Measurements from ENCODE around the gene ARFRP1. TPM values are rescaled to one million over a fixed set of nuclear protein-coding genes. Genes with fewer than 3 reads are reported as not detected.

Gene ARFRP1
- total RNA-seq, 1 donor from 2014 or later: 45.3 TPM

- no peak for DNase-seq (ENCODE audit: low spot score in 2 of 2, unreplicated experiment in 2 of 2)
- H3K4me3 Mint-ChIP-seq: no peak overlapping the region
- no peak overlapping the region for H3K27ac Mint-ChIP-seq
- no peaks in the 10 kb centered on the region for H3K27me3 Mint-ChIP-seq (ENCODE audit: low read depth)
- H3K4me1 Mint-ChIP-seq: peaks cover 13% of the 10 kb centered on the region
- TF ChIP-seq, protein P1, sequence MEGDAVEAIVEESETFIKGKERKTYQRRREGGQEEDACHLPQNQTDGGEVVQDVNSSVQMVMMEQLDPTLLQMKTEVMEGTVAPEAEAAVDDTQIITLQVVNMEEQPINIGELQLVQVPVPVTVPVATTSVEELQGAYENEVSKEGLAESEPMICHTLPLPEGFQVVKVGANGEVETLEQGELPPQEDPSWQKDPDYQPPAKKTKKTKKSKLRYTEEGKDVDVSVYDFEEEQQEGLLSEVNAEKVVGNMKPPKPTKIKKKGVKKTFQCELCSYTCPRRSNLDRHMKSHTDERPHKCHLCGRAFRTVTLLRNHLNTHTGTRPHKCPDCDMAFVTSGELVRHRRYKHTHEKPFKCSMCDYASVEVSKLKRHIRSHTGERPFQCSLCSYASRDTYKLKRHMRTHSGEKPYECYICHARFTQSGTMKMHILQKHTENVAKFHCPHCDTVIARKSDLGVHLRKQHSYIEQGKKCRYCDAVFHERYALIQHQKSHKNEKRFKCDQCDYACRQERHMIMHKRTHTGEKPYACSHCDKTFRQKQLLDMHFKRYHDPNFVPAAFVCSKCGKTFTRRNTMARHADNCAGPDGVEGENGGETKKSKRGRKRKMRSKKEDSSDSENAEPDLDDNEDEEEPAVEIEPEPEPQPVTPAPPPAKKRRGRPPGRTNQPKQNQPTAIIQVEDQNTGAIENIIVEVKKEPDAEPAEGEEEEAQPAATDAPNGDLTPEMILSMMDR (IDR thresholded peaks at IDR 0.05; ENCODE audit: unreplicated experiment): no peak
- peaks cover 13% of the 10 kb centered on the region for H3K36me3 Mint-ChIP-seq
- H3K9me3 Mint-ChIP-seq: no peaks in the 10 kb centered on the region
These were observed 3.6 kb downstream of the ARFRP1 start for GRCh38 chr20:63703976-63704748.

DNA sequence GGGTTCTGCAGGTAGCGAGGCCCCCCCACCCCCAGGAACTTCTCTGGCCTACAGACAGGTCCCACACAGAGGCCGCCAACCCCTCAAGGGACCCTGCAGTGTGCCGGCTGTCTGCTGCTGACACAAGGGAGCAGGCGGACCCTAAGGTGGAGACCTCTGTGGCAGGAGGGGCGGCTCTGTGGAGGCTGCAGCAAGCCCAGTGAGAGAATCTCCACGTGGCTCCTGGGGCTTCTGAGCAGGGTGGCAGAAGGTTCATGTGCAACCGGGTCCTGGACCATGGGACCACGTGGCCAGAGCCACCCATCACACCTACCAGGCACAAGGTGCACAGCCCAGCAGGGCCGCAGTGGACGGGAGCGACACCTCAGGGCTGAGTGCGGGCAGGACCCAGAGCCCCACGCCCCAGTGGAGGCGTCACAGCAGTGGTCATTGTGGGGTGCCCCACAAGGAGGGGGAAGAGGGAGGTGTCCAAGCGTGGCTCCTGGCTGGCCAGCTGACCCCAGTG is 4.3 kb downstream of the ARFRP1 start:
- DNase-seq (ENCODE audit: low spot score in 2 of 2, unreplicated experiment in 2 of 2): peak in 1 of 2 experiments; percentile 18
- Mint-ChIP-seq H3K4me3 (no peak overlapping the region), H3K36me3 (peaks cover 10% of the 10 kb centered on the region), H3K4me1 (peaks cover 9% of the 10 kb centered on the region), H3K9me3 (no peaks in the 10 kb centered on the region), H3K27ac (no peak overlapping the region), H3K27me3 (ENCODE audit: low read depth) (no peaks in the 10 kb centered on the region)
- TF ChIP-seq, protein P1 (IDR thresholded peaks at IDR 0.05; ENCODE audit: unreplicated experiment): no peak

DNA sequence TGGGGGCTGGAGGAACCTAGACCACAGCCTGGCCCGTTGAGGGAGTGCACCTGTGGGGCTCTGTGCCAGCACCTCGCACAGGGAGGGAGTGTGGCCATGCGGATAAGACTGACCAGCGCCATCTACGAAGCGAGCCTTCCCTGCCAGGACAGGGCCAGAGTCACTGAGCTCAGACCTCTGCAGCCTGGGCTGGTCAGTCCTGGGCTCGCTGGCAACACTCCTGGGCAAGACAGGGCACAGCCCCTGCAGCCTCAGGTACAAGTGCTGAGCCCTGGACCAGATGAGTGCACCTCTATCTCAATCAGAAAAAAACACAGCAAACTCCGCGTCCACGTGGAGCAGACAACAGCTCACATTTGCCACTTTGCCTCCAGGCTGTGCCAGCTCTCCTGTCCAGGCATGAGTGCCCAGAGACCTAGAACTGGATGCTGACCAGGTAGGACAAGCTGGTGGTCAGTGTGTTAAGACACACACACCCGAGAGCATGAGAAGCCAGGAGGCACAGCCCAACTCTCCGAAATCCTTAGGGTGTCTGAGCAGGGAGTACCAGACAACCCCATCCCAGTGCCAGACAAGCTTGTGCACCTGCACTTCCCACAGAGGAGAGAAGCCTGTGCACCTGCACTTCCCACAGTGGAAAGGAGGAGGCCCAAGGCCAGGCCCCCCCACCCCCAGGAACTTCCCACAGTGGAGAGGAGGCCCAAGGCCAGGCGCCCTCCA is 4.9 kb downstream of the ARFRP1 start:
- Mint-ChIP-seq H3K36me3 (peaks cover 9% of the 10 kb centered on the region), H3K27me3 (ENCODE audit: low read depth) (no peaks in the 10 kb centered on the region), H3K9me3 (no peaks in the 10 kb centered on the region), H3K27ac (no peak overlapping the region), H3K4me3 (no peak overlapping the region), H3K4me1 (peaks cover 7% of the 10 kb centered on the region)
- no peak for DNase-seq (ENCODE audit: low spot score in 2 of 2, unreplicated experiment in 2 of 2)
- TF ChIP-seq, protein P1 (IDR thresholded peaks at IDR 0.05; ENCODE audit: unreplicated experiment): no peak

- H3K27me3 Mint-ChIP-seq (ENCODE audit: low read depth): no peaks in the 10 kb centered on the region
- H3K27ac Mint-ChIP-seq: no peak overlapping the region
- H3K36me3 Mint-ChIP-seq: peaks cover 9% of the 10 kb centered on the region
- TF ChIP-seq, protein P1 (IDR thresholded peaks at IDR 0.05; ENCODE audit: unreplicated experiment): no peak
- peaks cover 7% of the 10 kb centered on the region for H3K4me1 Mint-ChIP-seq
- no peak overlapping the region for H3K4me3 Mint-ChIP-seq
- DNase-seq (ENCODE audit: low spot score in 2 of 2, unreplicated experiment in 2 of 2): no peak
- H3K9me3 Mint-ChIP-seq: no peaks in the 10 kb centered on the region
These were observed 5.6 kb downstream of the ARFRP1 start for GRCh38 chr20:63702036-63702665.

DNA sequence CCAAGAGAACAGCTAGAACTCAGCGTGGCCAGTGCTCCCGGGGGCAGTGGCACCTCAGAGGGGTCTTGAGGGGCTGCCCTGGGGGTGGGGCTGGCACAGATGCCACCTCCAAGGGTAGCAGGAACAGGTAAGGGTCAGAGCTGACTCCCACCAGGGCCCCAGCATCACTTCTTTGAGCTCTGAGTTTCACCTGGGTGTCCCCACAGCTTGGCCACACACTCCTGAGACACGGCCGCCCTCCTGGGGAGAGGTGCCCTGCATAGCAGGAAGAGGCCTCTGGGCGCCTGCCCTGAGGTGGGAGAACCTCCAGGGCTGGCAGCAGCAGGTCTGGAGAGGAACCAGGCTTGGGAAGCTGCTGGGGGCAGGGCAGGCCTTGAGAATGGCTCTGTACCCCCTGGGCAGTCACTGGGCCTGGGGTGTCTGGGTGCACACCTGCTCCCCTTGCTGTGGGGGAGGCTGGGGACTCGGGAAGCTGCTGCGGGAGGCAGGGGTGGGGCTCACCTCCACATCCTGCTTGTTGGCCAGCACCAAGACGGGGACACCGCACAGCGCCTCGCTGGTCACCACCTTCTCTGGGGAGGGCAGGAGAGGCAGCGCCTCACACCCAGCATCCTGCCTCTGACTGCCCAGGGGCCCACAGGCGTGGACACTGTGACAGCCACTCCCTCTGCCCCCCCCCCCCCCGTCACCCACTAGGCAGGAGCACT is 6.3 kb downstream of the ARFRP1 start:
- Mint-ChIP-seq H3K27ac (no peak overlapping the region), H3K9me3 (no peaks in the 10 kb centered on the region), H3K27me3 (ENCODE audit: low read depth) (no peaks in the 10 kb centered on the region), H3K36me3 (peaks cover 6% of the 10 kb centered on the region), H3K4me1 (peaks cover under 1% of the 10 kb centered on the region), H3K4me3 (no peak overlapping the region)
- peak in 1 of 2 experiments; percentile 19 for DNase-seq (ENCODE audit: low spot score in 2 of 2, unreplicated experiment in 2 of 2)
- TF ChIP-seq, protein P1 (IDR thresholded peaks at IDR 0.05; ENCODE audit: unreplicated experiment): no peak

Measured in mesothelial cell of epicardium (in vitro differentiated cells).